K562 (cell line): ENCODE measurements around the gene RNPEP. TPM values are rescaled to one million over a fixed set of nuclear protein-coding genes. Genes with fewer than 3 reads are reported as not detected.

ENCODE experiments used
- ATAC-seq: fragments of 200-7000 bp; cut with Tn5 transposase; 3 replicates; pipeline ENCODE4 v1.9.1; 2020; ENCODE audit warnings: moderate library complexity
- BruUV-seq: library from RNA; stranded (reverse); fragments of 400-500 nt; replicated peaks from 2 replicates; lab custom pipeline; 2021; lab: Mats Ljungman, UMichigan
- CTCF ChIA-PET: fragments of 300-600 bp; formaldehyde crosslinking; extraction: SDS; loops from one replicate; lab custom pipeline; 2021; ENCODE audit warnings: low intra/inter-chr PET ratio; lab: Yijun Ruan, JAX
- POLR2A ChIA-PET: fragments of 300-600, 350-650 bp; sonication (Branson Sonifier 250); formaldehyde crosslinking; extraction: SDS; loops from one replicate; lab custom pipeline; 2021; ENCODE audit warnings: antibody characterized with exemption, inconsistent platforms; lab: Yijun Ruan, JAX
- DNase-seq, 4 experiments: peaks; one replicate each; pipeline versions ENCODE4 v3.0.0 to v3.0.0-alpha.2; 2011 to 2018; ENCODE audit warnings: low spot score in 3 of 4, mixed read lengths in 3 of 4; ENCODE audit errors: extremely low read depth in 1 of 4
- FAIRE-seq: peaks from 2 replicates; lab custom pipeline; 2011; peaks lifted over from hg19 to GRCh38; lab: Jason Lieb, UNC
- H2AFZ ChIP-seq: 2 replicates; pipeline ENCODE4 v1.6.0; 2011; ENCODE audit warnings: low read depth, low read length, control low read depth, inconsistent platforms
- H3K27ac ChIP-seq: fragments of 200-600 bp; 3 replicates; pipeline ENCODE4 v1.8.0; 2011; ENCODE audit warnings: low read depth, mild to moderate bottlenecking, control low read depth, inconsistent platforms, low read length, moderate library complexity, mixed read lengths; ENCODE audit errors: extremely low read depth
- H3K27me3 ChIP-seq, 2 experiments: fragments of 300-600 bp in 1 of 2; 2 replicates in 1 of 2; 3 replicates in 1 of 2; pipeline versions ENCODE4 v1.6.0 to v1.8.0; 2011; ENCODE audit warnings: inconsistent platforms in 2 of 2, low read length in 2 of 2, mild to moderate bottlenecking in 1 of 2, mixed read lengths in 1 of 2, moderate library complexity in 1 of 2; ENCODE audit not compliant: control insufficient read depth in 2 of 2, insufficient read depth in 2 of 2
- H3K36me3 ChIP-seq: fragments of 300-600 bp; 3 replicates; pipeline ENCODE4 v1.8.0; 2011; ENCODE audit warnings: mild to moderate bottlenecking, low read length, inconsistent platforms; ENCODE audit not compliant: control insufficient read depth, insufficient read depth
- H3K4me1 ChIP-seq, 2 experiments: fragments of 200-600 bp in 1 of 2; replicated peaks in 1 of 2; 2 replicates in 1 of 2; 3 replicates in 1 of 2; pipeline versions ENCODE4 v1.5.1 to v1.8.0; 2011; ENCODE audit warnings: inconsistent platforms in 2 of 2, low read length in 2 of 2, mild to moderate bottlenecking in 1 of 2, mixed read lengths in 1 of 2, moderate library complexity in 1 of 2; ENCODE audit not compliant: control insufficient read depth in 2 of 2, insufficient read depth in 2 of 2
- H3K4me2 ChIP-seq: 2 replicates; pipeline ENCODE4 v1.6.1; 2011; ENCODE audit warnings: low read length, control low read depth, inconsistent platforms, mixed read lengths; ENCODE audit not compliant: insufficient read depth
- H3K4me3 ChIP-seq: fragments of 200-600 bp; sonication (generic), shearing (Covaris generic); 2 replicates; pipeline ENCODE4 v1.5.1; 2016; ENCODE audit warnings: control low read depth, inconsistent platforms
- H3K79me2 ChIP-seq: fragments of 200-600 bp; 3 replicates; pipeline ENCODE4 v1.8.0; 2011; ENCODE audit warnings: low read length, inconsistent platforms; ENCODE audit not compliant: control insufficient read depth, insufficient read depth
- H3K9ac ChIP-seq, 2 experiments: 2 replicates each; pipeline versions ENCODE4 v1.6.0 to v1.6.1; 2011; ENCODE audit warnings: low read depth in 2 of 2, low read length in 2 of 2, control low read depth in 1 of 2, inconsistent platforms in 1 of 2, mild to moderate bottlenecking in 1 of 2, mixed read lengths in 1 of 2; ENCODE audit not compliant: insufficient read depth in 1 of 2
- H3K9me1 ChIP-seq: one replicate; pipeline ENCODE4 v1.6.0; 2011; ENCODE audit warnings: inconsistent platforms, mild to moderate bottlenecking, low read length, moderate library complexity; ENCODE audit not compliant: control insufficient read depth, insufficient read depth
- H3K9me3 ChIP-seq: replicated peaks from 2 replicates; pipeline ENCODE4 v1.5.1; 2011; ENCODE audit warnings: low read depth, low read length, inconsistent platforms; ENCODE audit not compliant: control insufficient read depth, insufficient read depth
- H4K20me1 ChIP-seq: replicated peaks from 2 replicates; pipeline ENCODE4 v1.6.1; 2011; ENCODE audit warnings: low read length, inconsistent platforms, mixed read lengths; ENCODE audit not compliant: control insufficient read depth, insufficient read depth
- EGR1 ChIP-seq: fragments of 450-650 bp; conservative IDR thresholded peaks from 2 replicates; pipeline ENCODE4 v1.6.1; 2017; ENCODE audit warnings: mild to moderate bottlenecking
- EP300 ChIP-seq: IDR thresholded peaks from 2 replicates; pipeline ENCODE4 v1.6.1; 2012; ENCODE audit warnings: low read length, improper control_type of control experiment
- ETV1 ChIP-seq: fragments of 450-650 bp; conservative IDR thresholded peaks from 2 replicates; pipeline ENCODE4 v1.6.1; 2016; ENCODE audit warnings: missing genetic modification characterization, control low read depth, low read depth, missing compliant biosample characterization
- HOXB6 ChIP-seq: fragments of 250-450 bp; sonication (Bioruptor Pico); IDR thresholded peaks from 2 replicates; pipeline ENCODE4 v1.5.1; 2022; ENCODE audit warnings: mild to moderate bottlenecking, borderline replicate concordance
- POLR3G ChIP-seq: IDR thresholded peaks from 2 replicates; pipeline ENCODE4 v1.6.1; 2011; ENCODE audit not compliant: insufficient read length, insufficient replicate concordance; ENCODE audit errors: extremely low read depth
- RB1 ChIP-seq: fragments of 450-650 bp; IDR thresholded peaks from 2 replicates; pipeline ENCODE4 v1.6.1; 2017; ENCODE audit warnings: low read depth, mild to moderate bottlenecking
- STAG1 ChIP-seq: sonication (generic); formaldehyde crosslinking; IDR thresholded peaks from 2 replicates; pipeline ENCODE4 v1.5.0; 2020; ENCODE audit warnings: missing genetic modification reagents, borderline replicate concordance
- ZBTB33 ChIP-seq: sonication (generic); formaldehyde crosslinking; IDR thresholded peaks from 2 replicates; pipeline ENCODE4 v1.8.1; 2023; ENCODE audit warnings: mild to moderate bottlenecking, missing genetic modification reagents
- WGBS: fragments of 100-300 bp; shearing (Covaris generic); methylation state at CpG from one replicate; pipeline ENCODE4 v1.1.6; 2016; ENCODE audit warnings: low coverage, mixed read lengths; ENCODE audit not compliant: insufficient coverage; ENCODE audit errors: missing lambda C conversion rate; 5-methylcytosine and 5-hydroxymethylcytosine counted together
- in situ Hi-C: fragments of 300-500 bp; cut with MboI; formaldehyde crosslinking; loops from 4 replicates; pipeline ENCODE4 v1.15.0; 2018; ENCODE audit warnings: inconsistent platforms, mixed read lengths
- intact Hi-C: fragments of 100-400 bp; cut with micrococcal nuclease; formaldehyde crosslinking; loops from 2 replicates; pipeline ENCODE4 v1.14.2; 2022
- polyA plus RNA-seq, 8 experiments: library from polyadenylated mRNA; depleted of rRNA in 4 of 8; stranded (reverse) in 5 of 8; unstranded in 3 of 8; fragments of >200 nt; fragmentation: Nextera tagmentation in 2 of 8; fragmentation: Illumina TruSeq in 1 of 8; extraction: Ambion mirVana in 2 of 8; extraction: Trizol in 1 of 8; gene quantifications; 2 replicates each; pipeline versions ENCODE4 v1.2.1 to v1.2.3, GENCODE V29; 2011 to 2014; ENCODE audit warnings: inconsistent platforms in 1 of 8, missing spikeins in 1 of 8
- total RNA-seq, 7 experiments: library from RNA; depleted of rRNA in 6 of 7; stranded (reverse); fragments of >200 nt in 6 of 7; fragmentation: Illumina TruSeq in 2 of 7; extraction: Trizol in 2 of 7; gene quantifications; 2 replicates each; pipeline versions ENCODE4 v1.2.1 to v1.2.3, GENCODE V29; 2011 to 2021; ENCODE audit warnings: low replicate concordance in 1 of 7

The RNPEP gene
- total and polyA plus RNA-seq, 9 of the 15 experiments (the other 6 are each of a cell fraction or from before 2014, with no cell fraction given) = 27.5 to 131 (median 63.4) TPM

GRCh38 chr1:202009326-202010179 is 27.1 kb downstream of the RNPEP start (continued):
- no peak for TF ChIP-seq HOXB6 (CRISPR knock-in tag)
- no peak for TF ChIP-seq EGR1
- TF ChIP-seq POLR3G = no peak
- TF ChIP-seq EP300 = no peak
- peak; percentile 53; the same call in 1 of the 2 replicates for TF ChIP-seq RB1

- no peak within 1 kb of the TSS for H2AFZ ChIP-seq
- no peak within 1 kb of the TSS; a peak in 1 of 4 replicates for H3K9ac ChIP-seq
- 54% methylated on average over 24 of the region's 24 CpGs for WGBS
- in situ Hi-C loops = no loop called here
- no TSS peak for BruUV-seq
- H3K9me3 ChIP-seq = no peaks in the 10 kb centered on the region
- no peaks in the 10 kb centered on the region for H3K79me2 ChIP-seq
- peak; percentile 16; the same call in 1 of the 3 replicates for ATAC-seq
- intact Hi-C loops = no loop called here
- POLR2A ChIA-PET = interaction anchor here (0.6 to 1.0 kb wide), 3 partner anchors 9 to 126 kb away, joined by 3 read pairs; no protein-coding TSS in a partner anchor
- H3K27ac ChIP-seq = no peak within 1 kb of the TSS
- peaks cover 15 to 34% of the 10 kb centered on the region in 2 experiments; a peak in 4 of 5 replicates for H3K4me1 ChIP-seq
- H3K9me1 ChIP-seq = no peaks in the 10 kb centered on the region
- peaks cover 11% of the 10 kb centered on the region; the same call in 1 of the 2 replicates for H4K20me1 ChIP-seq
- H3K4me3 ChIP-seq = no peak within 1 kb of the TSS
- peaks cover 0 to 9% of the 10 kb centered on the region in 2 experiments; a peak in 1 of 5 replicates for H3K27me3 ChIP-seq
- TF ChIP-seq ETV1 (no peak), ZBTB33 (CRISPR knock-in tag) (peak; percentile 80), STAG1 (CRISPR knock-in tag) (0 out of 2 replicates have a peak, but pooled peaks have one; percentile 16)
- TF ChIP-seq, all 486 proteins: peak for 2
- H3K36me3 ChIP-seq = peaks cover 8% of the 10 kb centered on the region; the same call in 1 of the 3 replicates
- CTCF ChIA-PET = interaction anchor here (0.6 to 4.6 kb wide), 6 partner anchors 11 to 125 kb away, joined by 3 to 66 read pairs (median 10); partner anchors contain the start of gene GPR37L1
- FAIRE-seq (no peak), DNase-seq (no peak)
- no peak within 1 kb of the TSS for H3K4me2 ChIP-seq
Measured at GRCh38 chr1:202010180-202011015, 27.9 kb downstream of the RNPEP start, which contains the start of gene ELF3. Gene ELF3, plus strand, starts transcription at chr1:202010587. Its CDS starts 550 bp downstream, at chr1:202011137.
